Neural progenitor cell (in vitro differentiated cells): ENCODE data around the gene CHP2.

Experiments used
- EZH2phosphoT487 ChIP-seq: fragments of 200-600 bp; sonication (generic); IDR thresholded peaks from 2 replicates; pipeline ENCODE4 v1.6.1; 2017; ENCODE audit warnings: antibody characterized with exemption
- TF ChIP-seq, protein P1 (sequence below): fragments of 200-600 bp; sonication (generic); IDR thresholded peaks from 2 replicates; pipeline ENCODE4 v1.5.1; 2017; ENCODE audit warnings: antibody characterized with exemption, mild to moderate bottlenecking

DNA sequence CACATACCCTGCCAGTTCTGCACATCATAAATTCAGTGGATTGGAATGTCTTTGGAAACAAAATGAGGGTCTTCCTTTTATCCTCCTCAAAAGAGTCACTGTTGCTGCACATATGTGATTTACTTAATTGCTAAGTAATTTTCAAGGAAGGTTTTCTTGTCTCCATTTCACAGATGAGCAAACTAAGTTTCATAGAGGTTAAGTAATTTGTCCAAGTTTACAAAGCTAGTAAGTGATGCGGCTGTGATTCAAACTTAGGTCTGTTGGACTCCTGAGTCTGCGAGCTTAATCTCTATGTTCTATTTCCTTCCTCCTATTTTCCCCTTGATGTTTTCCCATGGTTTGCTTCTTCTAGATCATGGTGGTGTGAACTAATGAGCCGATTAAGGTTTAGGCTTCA lies 28.1 kb upstream of the CHP2 start:
- TF ChIP-seq, protein P1, sequence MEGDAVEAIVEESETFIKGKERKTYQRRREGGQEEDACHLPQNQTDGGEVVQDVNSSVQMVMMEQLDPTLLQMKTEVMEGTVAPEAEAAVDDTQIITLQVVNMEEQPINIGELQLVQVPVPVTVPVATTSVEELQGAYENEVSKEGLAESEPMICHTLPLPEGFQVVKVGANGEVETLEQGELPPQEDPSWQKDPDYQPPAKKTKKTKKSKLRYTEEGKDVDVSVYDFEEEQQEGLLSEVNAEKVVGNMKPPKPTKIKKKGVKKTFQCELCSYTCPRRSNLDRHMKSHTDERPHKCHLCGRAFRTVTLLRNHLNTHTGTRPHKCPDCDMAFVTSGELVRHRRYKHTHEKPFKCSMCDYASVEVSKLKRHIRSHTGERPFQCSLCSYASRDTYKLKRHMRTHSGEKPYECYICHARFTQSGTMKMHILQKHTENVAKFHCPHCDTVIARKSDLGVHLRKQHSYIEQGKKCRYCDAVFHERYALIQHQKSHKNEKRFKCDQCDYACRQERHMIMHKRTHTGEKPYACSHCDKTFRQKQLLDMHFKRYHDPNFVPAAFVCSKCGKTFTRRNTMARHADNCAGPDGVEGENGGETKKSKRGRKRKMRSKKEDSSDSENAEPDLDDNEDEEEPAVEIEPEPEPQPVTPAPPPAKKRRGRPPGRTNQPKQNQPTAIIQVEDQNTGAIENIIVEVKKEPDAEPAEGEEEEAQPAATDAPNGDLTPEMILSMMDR, result no peak
- no peak for TF ChIP-seq EZH2phosphoT487
